NOMO-1 (cell line): Measurements from ENCODE around the gene RBM5.
"Not testable (repeated sequence)": the region's sequence is repeated elsewhere in the genome, so short reads cannot be mapped to it uniquely, and the experiment has no call there.

Source experiments
- DNase-seq, 2 experiments: peaks; one replicate each; lab custom pipeline; 2025; ENCODE audit not compliant: unreplicated experiment in 2 of 2; lab: John Stamatoyannopoulos, UW

The RBM5 gene

DNA sequence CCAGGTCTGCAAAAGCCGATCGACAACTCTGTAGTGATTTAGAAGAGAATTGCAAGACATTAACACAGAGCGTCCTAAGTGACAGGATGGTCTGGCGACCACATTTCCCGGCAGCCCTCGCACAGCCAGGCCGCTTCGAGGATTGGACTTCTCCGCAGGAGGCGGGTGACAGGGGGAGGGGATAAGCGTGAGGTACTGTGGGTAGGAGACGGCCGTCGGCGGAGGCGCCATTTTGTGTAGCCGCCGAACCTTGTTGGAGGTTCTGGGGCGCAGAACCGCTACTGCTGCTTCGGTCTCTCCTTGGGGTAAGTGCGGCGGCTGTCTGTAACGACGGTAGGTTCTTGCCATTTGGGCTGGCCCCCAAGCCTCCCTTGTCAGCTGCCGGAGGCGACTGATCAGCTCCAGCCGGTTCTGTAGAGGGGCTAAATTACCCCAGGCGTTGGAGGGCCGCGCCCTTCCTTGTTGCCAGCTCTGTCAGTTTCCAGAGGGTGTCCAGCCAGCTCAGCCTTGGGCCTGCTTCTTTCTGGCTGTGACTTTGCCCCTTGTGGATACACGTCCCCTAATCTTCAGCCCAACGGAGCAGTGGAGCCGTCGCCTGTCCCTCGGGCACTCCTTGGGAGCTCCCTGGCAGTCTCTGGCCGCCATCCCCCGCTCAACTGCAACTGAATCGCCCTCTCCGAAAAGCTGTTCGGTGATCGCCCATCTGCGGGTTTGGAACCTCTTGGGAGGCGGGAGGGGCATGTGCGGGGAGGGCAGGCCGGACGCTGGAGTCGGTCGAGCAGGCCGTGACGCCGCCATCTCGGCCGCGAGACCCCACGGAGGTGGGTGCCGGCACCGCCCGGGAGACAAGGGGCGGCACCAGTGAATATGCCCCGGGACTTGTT is at the start of gene RBM5:
Gene RBM5, plus strand, starts transcription at position 195 of the 884 bp plus-strand sequence. CDS start 1,516 bp downstream, outside the sequence.
- DNase-seq, result peak; percentile 88 to 93

DNA sequence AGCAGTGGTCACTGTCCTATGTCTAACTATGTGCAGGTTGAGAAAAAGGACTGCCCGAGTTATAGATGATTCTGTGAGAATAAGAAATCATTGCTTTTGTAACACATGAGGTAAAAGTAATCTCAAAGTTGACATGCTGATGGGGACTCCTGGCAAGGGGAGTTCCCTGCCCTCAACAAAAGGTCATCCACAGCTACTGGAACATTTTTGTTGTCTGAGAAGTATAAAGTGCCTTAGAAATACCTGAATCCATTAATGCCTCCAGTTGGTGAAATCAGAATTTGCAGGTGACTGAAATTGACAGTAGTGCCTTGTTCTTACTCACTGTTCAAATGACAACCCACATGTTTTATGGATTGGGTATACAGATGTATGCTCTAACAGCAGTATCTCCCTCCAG is 43.7 kb upstream of the RBM5 start:
- no peak for DNase-seq

DNA sequence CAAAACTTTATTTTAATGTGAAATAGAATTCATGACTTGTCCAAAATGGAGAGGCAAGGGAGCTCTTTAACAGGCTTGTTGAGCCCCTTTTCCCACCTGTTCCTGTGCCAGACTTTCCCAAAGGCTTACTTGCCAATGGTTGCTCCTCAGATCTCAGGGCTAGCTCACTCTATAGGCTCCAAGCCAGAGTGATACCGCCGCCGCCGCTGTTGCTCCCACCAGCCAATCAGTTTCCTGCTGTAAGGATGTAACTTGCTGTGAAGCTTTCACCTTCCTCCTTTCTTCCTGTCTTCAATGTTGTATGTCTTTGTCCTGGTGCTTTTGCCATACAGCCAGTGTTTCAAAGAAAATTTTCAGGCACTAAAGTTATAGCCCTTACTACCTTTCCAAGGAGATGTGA is 41.3 kb upstream of the RBM5 start:
- DNase-seq, result no peak

DNA sequence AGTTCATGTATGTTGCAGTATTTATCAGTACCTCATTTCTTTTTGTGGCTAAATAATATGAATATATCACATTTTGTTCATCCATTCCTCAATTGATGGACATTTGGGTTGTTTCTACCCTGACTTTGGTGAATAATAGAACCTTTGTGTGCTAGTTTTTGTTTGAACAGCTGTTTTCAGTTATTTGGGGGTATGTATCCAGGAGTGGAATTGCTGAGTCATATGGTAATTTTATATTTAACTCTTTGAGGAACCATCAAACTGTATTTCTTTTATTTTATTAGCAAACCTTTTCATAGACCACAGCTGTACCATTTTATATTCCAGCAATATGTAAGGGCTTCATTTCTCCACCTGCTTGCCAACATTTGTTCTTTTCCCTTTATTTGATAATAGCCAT is 38.4 kb upstream of the RBM5 start:
- no peak for DNase-seq

DNA sequence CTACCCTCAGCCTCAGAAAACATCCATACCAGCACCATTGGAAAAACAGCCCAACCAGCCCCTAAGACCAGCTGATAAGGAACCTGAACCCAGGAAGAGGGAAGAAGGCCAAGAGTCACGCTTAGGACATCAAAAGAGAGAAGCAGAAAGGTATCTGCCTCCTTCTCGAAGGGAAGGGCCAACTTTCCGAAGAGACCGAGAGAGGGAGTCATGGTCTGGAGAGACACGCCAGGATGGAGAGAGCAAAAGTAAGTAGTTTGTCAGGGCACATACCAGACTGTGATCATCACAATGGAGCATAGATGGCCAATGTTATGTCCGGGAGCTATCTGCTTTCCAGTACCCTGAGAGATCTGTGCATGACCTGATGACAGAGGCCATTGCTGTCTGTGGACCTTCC is 31.0 kb upstream of the RBM5 start:
- no peak for DNase-seq

DNA sequence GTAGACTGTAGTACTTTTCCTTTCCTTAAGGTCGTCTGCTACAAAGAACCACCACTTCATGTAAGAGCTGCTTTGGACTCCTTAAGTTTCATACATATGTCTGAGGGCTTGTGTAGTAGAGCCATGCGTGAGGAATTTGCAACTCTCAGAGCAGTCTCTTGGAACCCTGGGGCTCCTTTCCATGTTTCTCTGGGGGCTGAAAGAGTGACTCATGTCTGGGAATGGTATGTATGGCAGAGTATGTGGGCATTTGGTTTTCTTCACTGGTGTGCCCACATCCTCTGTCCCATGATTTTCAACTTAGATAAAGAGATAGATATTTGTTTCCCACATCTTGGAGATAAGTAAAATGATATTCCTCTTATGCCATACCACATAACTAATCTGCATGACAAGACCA is 20.6 kb upstream of the RBM5 start:
- DNase-seq, result no peak

DNA sequence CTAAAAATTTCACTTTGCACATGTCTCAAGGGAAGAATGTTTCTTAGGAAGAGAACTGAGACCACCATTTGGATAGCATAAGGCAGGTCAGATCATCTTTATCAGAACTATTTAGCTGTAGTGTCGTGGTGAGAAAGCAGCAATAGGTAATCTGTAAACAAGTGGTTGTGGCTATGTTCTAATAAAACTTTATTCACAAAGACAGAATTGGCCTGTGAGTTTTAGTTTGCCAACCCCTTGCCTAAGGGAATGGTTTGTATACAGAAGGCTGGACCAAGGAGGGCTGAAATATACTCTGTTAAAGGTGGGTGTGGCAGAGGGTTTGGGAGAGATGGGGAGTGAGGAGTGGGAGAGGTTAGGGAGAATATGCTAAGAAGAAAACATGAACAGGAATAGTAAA is 10.6 kb upstream of the RBM5 start:
- DNase-seq, result no peak

DNA sequence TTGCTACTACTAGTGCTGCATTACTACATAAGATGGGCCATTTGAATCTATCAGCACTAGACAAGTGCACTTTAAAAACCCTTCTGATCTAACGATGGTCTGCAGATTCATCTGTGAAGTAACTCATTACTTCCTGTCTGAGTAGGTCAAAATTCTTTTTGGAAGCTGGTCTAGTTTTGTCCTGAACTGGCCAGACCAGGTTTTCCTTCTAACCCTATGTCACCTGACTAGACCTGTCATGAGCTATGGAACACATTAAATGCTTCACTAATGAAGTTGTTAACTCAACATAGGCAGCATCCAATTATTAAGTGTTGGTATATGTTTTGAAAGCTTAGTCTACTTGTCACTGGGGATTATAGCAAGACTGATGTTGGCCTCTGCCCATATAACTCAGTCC is 10.1 kb upstream of the RBM5 start:
- DNase-seq, result no peak

DNA sequence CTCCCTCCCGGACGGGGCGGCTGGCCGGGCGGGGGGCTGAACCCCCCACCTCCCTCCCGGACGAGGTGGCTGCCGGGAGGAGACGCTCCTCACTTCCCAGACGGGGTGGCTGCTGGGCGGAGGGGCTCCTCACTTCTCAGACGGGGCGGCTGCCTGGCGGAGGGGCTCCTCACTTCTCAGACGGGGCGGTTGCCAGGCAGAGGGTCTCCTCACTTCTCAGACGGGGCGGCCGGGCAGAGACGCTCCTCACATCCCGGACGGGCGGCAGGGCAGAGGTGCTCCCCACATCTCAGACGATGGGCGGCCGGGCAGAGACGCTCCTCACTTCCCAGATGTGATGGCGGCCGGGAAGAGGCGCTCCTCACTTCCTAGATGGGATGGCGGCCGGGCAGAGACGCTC is 3.8 kb upstream of the RBM5 start:
- DNase-seq, result not testable (repeated sequence)

DNA sequence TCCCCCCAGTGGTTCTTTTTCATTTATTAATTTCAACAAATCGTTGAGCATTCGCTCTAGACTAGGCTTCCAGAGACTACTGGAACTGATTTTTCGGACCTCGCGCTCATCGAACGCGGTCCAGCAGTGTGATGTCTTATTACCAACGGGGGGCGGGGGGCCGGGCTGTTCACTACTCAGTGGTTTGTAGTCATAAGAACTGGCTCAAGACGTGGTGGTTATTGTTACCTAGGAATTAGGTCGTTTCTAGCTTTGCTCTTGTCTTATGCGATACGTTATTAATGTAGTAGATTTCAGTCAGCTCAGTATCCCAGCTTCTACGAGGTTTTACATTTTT is 858 bp downstream of the RBM5 start:
- DNase-seq, result no peak

DNA sequence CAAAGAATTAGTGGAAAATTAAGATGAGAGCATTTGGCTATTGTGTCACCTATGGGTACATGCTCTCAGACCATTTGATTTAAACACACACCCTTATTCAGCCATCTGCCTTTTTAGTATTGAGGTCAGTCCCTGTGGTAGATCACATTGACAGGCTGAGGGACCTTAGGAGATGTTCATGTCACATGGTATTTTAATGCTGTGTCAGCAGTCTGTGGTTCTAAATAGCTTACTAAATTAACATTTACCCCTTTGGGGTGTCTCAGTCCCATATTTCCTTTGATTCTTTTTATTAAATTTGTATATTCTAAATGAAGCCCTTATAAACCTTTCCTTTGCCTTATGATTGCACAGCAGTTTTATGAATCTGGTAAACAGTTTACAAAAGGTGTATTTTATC is 2.3 kb downstream of the RBM5 start:
- no peak for DNase-seq

DNA sequence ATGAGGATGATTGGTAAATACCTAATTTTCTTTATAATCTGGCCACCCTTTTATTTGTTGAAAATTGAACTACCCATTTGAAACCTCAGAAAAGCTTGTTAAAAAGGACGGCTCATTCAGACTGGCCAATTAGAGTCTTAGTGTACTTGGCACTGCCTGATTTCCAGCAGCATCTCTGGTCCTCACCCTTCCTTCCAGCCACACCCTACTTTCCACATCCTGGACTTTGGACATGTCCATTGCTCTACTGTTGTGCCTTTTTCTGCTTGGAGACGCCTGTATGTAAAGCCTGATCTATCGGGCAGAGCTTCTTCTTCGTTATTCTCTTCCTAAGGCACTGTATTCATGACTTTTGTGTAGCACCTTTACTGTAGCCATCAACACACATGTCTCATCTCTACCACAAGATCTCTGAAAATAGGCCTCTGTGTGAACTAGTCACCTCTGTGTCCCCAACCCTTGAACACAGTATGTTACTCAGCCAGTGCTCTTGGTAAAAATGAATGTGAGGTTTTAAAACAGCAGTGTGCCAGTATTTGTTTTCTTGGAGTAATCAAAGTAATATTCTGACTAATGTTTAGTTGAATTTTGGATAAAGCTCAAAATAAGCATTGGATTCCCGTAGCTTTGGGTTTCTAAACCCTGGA is 6.8 kb downstream of the RBM5 start:
- no peak for DNase-seq

DNA sequence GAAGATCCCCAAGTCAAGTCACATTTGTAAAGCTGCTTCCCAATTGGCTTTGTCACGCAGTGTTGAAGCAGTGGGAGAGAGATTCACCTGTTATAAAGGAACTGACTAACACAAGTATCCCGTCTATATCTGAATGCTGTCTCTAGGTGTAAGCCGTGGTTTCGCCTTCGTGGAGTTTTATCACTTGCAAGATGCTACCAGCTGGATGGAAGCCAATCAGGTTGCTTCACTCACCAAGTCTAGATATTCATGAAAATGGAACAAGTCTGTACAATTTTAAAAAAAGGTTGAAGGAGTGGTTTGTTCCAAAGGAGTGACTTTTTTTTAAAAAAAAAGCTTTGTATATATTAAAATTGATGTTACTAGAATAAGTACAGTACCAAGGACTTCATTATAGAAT is 11.7 kb downstream of the RBM5 start:
- no peak for DNase-seq

DNA sequence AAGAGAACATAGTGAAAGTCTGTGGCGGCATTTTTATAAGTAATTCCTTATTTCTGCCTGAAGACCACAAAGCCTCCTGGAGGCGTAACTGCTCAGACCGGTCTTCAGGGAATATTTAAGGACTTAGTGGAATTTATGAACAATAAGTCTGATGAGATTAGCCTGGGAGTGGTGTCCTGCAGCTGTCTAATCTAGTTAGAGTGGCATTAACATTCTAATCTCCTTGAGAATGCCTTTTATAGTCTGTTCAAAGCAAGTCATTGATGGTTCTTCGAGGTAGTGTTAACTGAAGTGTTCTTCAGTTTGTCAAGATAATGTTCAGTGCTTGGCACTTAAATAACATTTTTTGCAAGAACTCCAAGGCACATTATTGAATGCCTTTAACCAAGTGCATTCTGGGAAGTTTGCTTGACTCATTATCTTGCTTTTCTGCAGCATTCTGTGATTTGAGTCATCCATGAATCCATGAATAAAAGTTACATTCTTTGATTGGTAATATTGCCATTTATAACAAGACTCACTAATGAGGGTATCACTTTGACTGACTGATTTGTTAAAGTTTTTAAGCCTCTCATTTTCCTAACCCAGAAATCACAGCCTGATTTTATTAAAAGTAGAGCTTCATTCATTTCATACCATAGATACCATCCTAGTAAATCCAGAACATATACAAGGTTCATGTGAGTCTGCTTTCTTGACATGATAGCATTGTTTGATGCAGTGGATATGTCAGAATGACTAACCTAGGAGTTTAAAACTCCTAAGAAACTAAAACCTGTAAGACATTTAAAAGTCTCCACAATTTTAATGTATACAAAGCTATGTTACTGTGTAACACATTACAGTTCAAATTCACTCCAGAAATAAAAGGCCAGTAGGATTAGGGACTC is 12.5 kb downstream of the RBM5 start:
- DNase-seq, result no peak

DNA sequence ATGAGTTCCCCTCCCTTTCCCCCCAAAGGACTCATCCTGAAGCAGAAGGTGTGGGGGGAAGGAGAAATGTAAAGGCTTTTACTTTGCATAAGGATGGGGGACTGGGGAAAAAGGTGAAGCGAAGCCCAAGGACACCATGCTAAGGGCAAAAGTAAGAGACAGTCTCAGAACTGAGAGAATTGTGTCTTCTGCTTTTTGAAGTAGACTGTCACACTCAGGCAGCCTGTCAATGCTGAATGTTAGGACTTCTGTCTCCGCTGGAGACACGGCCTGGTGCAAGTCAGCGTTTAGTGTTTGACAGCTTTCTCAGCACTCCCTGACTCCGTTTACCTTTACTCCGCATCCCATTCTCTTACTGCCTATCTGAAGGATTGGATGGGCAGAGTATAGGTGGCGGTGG is 13.8 kb downstream of the RBM5 start:
- DNase-seq, result no peak

DNA sequence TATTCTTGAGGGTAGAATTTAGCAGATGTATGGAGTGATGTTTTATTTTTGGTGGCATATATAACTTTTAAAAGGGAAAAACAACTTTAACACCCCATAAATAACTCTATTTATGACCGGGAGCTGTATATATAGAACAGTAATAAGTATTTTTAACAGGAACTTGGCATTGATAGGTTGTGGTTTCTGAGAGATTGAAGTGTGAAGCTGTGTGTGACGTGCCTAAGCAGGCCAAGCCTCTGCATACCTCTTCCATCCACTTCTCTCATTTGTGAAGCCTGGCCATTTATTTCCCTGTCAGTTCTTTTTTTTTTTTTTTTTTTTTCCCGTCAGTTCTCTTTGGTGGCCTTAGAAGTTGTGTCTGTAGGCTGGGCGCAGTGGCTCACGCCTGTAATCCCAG is 23.0 kb downstream of the RBM5 start:
- DNase-seq, result no peak

DNA sequence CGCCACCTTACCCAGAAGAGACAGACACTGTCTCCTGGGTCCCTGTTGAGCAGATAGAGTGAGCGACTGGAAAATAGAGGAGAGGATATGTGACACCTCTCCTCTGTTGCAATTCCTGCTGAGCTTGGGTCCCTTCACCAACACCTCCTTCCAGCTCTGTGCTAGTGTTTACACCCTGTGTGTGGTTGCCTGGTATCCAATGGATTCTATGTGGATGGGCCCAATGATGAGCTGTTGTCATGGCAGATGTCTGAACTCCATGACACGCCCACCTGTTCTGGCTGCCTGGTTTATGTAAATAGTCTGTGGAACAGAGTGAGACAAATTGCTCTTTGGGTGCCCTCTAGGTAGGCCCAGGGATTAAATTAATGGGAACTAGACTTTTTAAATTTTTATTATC is 23.7 kb downstream of the RBM5 start:
- DNase-seq, result no peak

DNA sequence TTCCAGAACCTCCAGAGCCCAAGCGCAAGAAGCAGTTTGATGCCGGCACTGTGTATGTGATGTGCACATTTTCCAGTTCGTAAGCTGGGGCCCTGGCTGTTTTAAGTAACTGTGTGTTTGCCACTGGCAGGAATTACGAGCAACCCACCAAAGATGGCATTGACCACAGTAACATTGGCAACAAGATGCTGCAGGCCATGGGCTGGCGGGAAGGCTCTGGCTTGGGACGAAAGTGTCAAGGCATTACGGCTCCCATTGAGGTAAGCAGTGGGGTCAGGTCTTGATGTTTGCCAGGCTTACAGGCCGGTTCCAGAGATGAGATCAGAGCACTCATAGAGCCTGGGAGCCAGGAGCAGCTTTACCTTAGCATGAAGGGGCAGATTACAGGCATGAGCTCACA is 28.4 kb downstream of the RBM5 start:
- no peak for DNase-seq

DNA sequence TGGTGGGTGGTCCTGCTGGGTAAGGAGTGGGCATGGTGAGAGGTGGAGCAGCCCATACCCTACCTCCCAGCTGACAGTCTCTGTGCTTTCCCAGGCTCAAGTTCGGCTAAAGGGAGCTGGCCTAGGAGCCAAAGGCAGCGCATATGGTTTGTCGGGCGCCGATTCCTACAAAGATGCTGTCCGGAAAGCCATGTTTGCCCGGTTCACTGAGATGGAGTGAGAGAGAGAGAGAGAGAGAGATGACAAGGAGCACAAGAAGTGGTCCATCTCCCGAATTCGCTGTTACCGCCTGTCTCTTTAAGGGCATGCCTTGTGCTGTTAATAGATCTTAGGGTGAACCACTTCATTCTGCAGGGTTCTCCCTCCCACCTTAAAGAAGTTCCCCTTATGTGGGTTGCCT is 29.5 kb downstream of the RBM5 start:
- DNase-seq, result no peak

DNA sequence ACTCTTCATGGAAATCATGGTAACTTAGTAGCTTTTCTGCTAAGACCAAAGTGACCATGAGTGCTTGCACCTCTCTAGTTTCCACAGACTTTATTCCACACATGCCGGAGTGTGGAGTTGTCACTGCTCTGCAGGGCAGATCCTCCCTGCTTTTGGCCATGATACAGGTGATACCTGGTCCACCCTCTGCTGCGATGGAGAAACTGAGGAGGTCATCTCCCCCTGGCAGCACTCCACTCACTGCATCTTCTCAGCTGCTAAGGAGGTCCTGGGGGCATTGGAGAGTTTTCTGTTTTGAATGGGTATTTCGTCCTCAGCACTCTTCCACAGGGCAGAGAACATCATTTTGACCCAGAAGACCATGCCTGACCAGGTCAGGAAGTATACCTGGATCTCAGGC is 31.1 kb downstream of the RBM5 start:
- DNase-seq, result no peak

DNA sequence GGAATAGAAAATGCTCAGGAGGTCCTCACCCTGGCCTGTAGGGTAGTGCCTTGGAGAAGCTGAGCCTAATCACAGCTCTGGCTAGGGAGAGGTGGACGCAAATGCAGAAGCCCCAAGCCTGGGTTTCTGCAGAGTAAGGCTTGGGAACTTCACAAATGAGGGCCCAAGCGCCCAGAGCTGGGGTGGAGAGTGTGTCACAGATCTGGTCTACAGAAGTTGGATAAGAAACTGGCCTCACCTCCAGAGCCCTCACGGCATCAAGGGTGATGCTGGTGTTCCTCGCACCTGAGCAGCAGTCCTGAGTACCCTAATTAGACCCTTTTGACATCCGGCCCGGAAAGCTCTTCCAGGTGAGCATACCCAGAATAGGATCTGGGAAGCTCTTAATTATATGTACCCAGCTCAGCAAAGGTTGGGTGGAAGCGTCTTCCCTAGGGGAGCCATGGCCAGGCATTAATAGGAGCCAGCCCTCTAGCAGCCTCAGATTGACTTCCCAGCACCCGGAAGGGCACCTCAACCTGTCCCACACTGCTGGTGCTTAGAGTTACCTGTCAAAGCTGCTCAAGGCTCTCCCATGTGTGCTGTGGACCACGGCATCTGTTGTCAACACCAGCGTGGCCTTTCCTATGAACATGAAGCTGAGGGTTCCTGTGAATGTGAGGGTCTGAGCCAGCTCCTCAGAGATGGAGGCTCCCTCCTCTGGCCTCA is 31.8 kb downstream of the RBM5 start:
- DNase-seq, result no peak
